ENCODE measurements around the gene ABCC3. TPM values are rescaled to one million over a fixed set of nuclear protein-coding genes. Genes with fewer than 3 reads are reported as not detected.

Gene ABCC3
- total and polyA plus RNA-seq, 4 donors = 10.3 to 46.4 (median 32.0) TPM

DNA sequence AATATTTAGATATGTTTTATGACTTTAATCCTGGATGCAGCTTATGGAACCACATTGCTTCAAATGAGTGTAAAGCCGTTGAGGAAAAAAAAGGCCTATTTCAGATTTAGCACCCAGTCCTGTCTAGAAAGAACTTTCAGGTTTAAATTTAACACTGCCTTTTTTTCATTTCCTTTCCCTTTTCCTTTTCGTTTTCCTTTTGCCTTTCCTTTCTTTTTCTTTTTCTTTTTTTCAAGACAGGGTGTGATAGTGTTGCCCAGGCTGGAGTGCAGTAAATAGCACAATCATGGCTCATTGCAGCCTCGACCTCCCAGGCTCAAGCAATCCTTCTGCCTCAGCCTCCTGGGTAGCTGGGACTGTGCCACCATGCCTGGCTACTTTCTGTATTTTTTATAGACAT is 100.6 kb downstream of the ABCC3 start:
- no peak for ATAC-seq (ENCODE audit: insufficient read depth, low FRiP score)
- no peak overlapping the region for H3K4me3 ChIP-seq
- no peaks in the 10 kb centered on the region for H3K9me3 ChIP-seq (ENCODE audit: control insufficient read depth in 4 of 4, insufficient read depth in 3 of 4, low read length in 3 of 4)

DNA sequence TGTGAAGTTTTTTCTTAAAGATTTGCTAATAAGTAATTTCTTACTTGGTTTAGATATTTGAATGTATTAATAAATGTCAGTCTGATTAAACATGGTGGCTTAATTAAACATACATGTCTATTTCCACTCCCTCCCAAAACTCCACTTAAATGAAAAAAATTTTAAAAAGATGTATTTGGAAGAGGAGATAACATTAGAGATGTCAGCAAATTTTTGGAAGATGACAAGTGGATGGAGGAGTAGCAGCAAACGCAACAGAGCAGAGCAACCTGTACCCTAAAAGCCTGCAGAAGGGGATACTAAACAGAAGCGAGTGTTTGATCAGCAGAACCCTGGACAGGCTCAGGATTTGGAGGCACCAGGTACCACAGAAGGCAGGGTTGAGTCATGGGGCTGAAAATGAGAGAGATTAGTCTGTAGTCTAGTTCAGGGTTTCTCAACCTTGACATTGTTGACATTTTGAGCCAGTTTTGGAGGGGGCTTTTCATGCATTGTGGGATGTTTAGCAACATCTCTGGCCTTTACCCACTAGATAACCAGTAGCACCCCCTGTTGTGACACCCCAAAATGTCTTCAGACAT is 102.5 kb downstream of the ABCC3 start:
- WGBS, 2 donors = 95 to 100% methylated on average over 2 of the region's 2 CpGs
- peaks cover 0 to 7% (median under 1%) of the 10 kb centered on the region in 5 donors for H3K4me1 ChIP-seq (ENCODE audit: control insufficient read depth in 5 of 5, insufficient read depth in 5 of 5, low read length in 5 of 5)

More for the DNA sequence above, 100.6 kb downstream of the ABCC3 start:
- peaks cover 0 to 13% (median 8%) of the 10 kb centered on the region in 4 donors for H3K36me3 ChIP-seq (ENCODE audit: control insufficient read depth in 4 of 4, insufficient read depth in 4 of 4, low read length in 4 of 4)
- peaks cover 0 to 13% (median 5%) of the 10 kb centered on the region in 5 donors for H3K4me1 ChIP-seq (ENCODE audit: control insufficient read depth in 5 of 5, insufficient read depth in 5 of 5, low read length in 5 of 5)
- WGBS, 2 donors = 83 to 88% methylated on average over 3 of the region's 3 CpGs
- no peak overlapping the region for H3K27ac ChIP-seq (ENCODE audit: low read depth in 1 of 2, low read length in 1 of 2)
- no peaks in the 10 kb centered on the region for H3K27me3 ChIP-seq (ENCODE audit: control insufficient read depth in 3 of 3, insufficient read depth in 3 of 3, low read length in 2 of 3)
- TF ChIP-seq, protein P1, sequence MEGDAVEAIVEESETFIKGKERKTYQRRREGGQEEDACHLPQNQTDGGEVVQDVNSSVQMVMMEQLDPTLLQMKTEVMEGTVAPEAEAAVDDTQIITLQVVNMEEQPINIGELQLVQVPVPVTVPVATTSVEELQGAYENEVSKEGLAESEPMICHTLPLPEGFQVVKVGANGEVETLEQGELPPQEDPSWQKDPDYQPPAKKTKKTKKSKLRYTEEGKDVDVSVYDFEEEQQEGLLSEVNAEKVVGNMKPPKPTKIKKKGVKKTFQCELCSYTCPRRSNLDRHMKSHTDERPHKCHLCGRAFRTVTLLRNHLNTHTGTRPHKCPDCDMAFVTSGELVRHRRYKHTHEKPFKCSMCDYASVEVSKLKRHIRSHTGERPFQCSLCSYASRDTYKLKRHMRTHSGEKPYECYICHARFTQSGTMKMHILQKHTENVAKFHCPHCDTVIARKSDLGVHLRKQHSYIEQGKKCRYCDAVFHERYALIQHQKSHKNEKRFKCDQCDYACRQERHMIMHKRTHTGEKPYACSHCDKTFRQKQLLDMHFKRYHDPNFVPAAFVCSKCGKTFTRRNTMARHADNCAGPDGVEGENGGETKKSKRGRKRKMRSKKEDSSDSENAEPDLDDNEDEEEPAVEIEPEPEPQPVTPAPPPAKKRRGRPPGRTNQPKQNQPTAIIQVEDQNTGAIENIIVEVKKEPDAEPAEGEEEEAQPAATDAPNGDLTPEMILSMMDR (IDR thresholded peaks at IDR 0.05; ENCODE audit: control extremely low read depth, extremely low read depth) = no peak
- no peak overlapping the region for H3K9ac ChIP-seq (ENCODE audit: insufficient read depth in 1 of 2, low read length in 2 of 2)
- no peak for DNase-seq

DNA sequence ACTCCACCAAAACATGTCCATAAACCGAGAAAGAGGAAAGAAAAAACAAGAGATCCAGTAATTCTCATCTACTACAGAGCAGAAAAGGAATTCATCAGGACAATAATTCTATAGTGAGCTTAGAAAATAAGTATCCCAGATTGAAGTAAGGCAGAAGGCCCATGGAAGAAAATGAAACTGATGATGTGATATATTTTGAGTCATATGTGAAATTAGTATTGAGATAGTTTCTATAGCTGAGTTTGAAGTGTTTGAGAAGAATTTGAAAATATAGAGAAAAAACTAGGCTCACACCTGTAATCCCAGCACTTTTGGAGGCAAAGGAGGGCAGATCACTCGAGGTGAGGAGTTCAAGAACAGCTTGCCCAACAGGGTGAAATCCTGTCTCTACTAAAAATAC is 104.4 kb downstream of the ABCC3 start:
- Histone ChIP-seq H3K27ac (ENCODE audit: low read depth in 1 of 2, low read length in 1 of 2) (no peak overlapping the region), H3K36me3 (ENCODE audit: control insufficient read depth in 4 of 4, insufficient read depth in 4 of 4, low read length in 4 of 4) (peaks cover 26 to 43% (median 29%) of the 10 kb centered on the region in 4 donors), H3K4me3 (no peak overlapping the region), H3K9me3 (ENCODE audit: control insufficient read depth in 4 of 4, insufficient read depth in 3 of 4, low read length in 3 of 4) (no peaks in the 10 kb centered on the region), H3K4me1 (ENCODE audit: control insufficient read depth in 5 of 5, insufficient read depth in 5 of 5, low read length in 5 of 5) (peaks cover 0 to 7% (median 0%) of the 10 kb centered on the region in 5 donors), H3K27me3 (ENCODE audit: control insufficient read depth in 3 of 3, insufficient read depth in 3 of 3, low read length in 2 of 3) (no peaks in the 10 kb centered on the region), H3K9ac (ENCODE audit: insufficient read depth in 1 of 2, low read length in 2 of 2) (no peak overlapping the region)
- 50 to 51% methylated on average over 2 of the region's 2 CpGs for WGBS, 2 donors
- TF ChIP-seq, protein P1 (IDR thresholded peaks at IDR 0.05; ENCODE audit: control extremely low read depth, extremely low read depth) = no peak
- DNase-seq (no peak), ATAC-seq (ENCODE audit: insufficient read depth, low FRiP score) (no peak)

More for the DNA sequence above, 102.5 kb downstream of the ABCC3 start:
- H3K27ac ChIP-seq (ENCODE audit: low read depth in 1 of 2, low read length in 1 of 2) = no peak overlapping the region
- no peaks in the 10 kb centered on the region for H3K27me3 ChIP-seq (ENCODE audit: control insufficient read depth in 3 of 3, insufficient read depth in 3 of 3, low read length in 2 of 3)
- H3K4me3 ChIP-seq = no peak overlapping the region
- DNase-seq (no peak), ATAC-seq (ENCODE audit: insufficient read depth, low FRiP score) (no peak)
- no peak overlapping the region for H3K9ac ChIP-seq (ENCODE audit: insufficient read depth in 1 of 2, low read length in 2 of 2)
- peaks cover 18 to 27% (median 21%) of the 10 kb centered on the region in 4 donors for H3K36me3 ChIP-seq (ENCODE audit: control insufficient read depth in 4 of 4, insufficient read depth in 4 of 4, low read length in 4 of 4)
- TF ChIP-seq, protein P1 (IDR thresholded peaks at IDR 0.05; ENCODE audit: control extremely low read depth, extremely low read depth) = no peak
- no peaks in the 10 kb centered on the region for H3K9me3 ChIP-seq (ENCODE audit: control insufficient read depth in 4 of 4, insufficient read depth in 3 of 4, low read length in 3 of 4)

Small RNA genes lying within 50 kb of the gene (small RNA-seq; reads per million reads assigned to genes)
- gene RF00019 (ENCODE audit: low replicate concordance) = not detected

Other genes starting within 250 kb of the ABCC3 start
- 100 to 1,000 TPM in 1 of 2 donors, 10 to 100 TPM in 1; 43.8 to 117 TPM for gene LRRC59, start 237.4 kb upstream of the ABCC3 start, total RNA-seq
- 100 to 1,000 TPM in 1 of 2 donors, 10 to 100 TPM in 1; 46.8 to 112 TPM for gene LRRC59, start 237.4 kb upstream of the ABCC3 start, polyA plus RNA-seq
- 10 to 100 TPM; 77.7 to 79.2 TPM for gene ACSF2, start 208.7 kb upstream of the ABCC3 start, total RNA-seq
- gene ACSF2, start 208.7 kb upstream of the ABCC3 start, polyA plus RNA-seq = 10 to 100 TPM; 23.5 to 64.1 TPM
- gene CHAD, start 166.0 kb upstream of the ABCC3 start, total RNA-seq = under 1 TPM in 1 of 2 donors, not detected in 1; 0.37 TPM
- gene CHAD, start 166.0 kb upstream of the ABCC3 start, polyA plus RNA-seq = under 1 TPM; 0.14 to 0.35 TPM
- 10 to 100 TPM; 31.2 to 43.2 TPM for gene RSAD1, start 156.0 kb upstream of the ABCC3 start, total RNA-seq
- 10 to 100 TPM; 20.1 to 28.5 TPM for gene RSAD1, start 156.0 kb upstream of the ABCC3 start, polyA plus RNA-seq
- 1 to 10 TPM; 4.7 to 6.4 TPM for gene MYCBPAP, start 126.4 kb upstream of the ABCC3 start, total RNA-seq
- under 1 TPM; 0.73 to 0.90 TPM for gene MYCBPAP, start 126.4 kb upstream of the ABCC3 start, polyA plus RNA-seq
- gene EPN3, start 102.1 kb upstream of the ABCC3 start, total RNA-seq = 1 to 10 TPM; 1.3 to 2.6 TPM
- 1 to 10 TPM; 2.5 to 2.6 TPM for gene EPN3, start 102.1 kb upstream of the ABCC3 start, polyA plus RNA-seq
- gene SPATA20, start 87.7 kb upstream of the ABCC3 start, total RNA-seq = 10 to 100 TPM; 32.3 to 37.8 TPM
- 10 to 100 TPM; 10.5 to 25.8 TPM for gene SPATA20, start 87.7 kb upstream of the ABCC3 start, polyA plus RNA-seq
- 1 to 10 TPM in 1 of 2 donors, under 1 TPM in 1; 0.31 to 3.6 TPM for gene CACNA1G, start 74.2 kb upstream of the ABCC3 start, total RNA-seq
- gene CACNA1G, start 74.2 kb upstream of the ABCC3 start, polyA plus RNA-seq = under 1 TPM; 0.14 to 0.18 TPM
- 10 to 100 TPM; 34.4 to 38.9 TPM for gene ANKRD40, start 73.0 kb downstream of the ABCC3 start, total RNA-seq
- gene ANKRD40, start 73.0 kb downstream of the ABCC3 start, polyA plus RNA-seq = 10 to 100 TPM; 14.6 to 15.7 TPM
- gene LUC7L3, start 84.7 kb downstream of the ABCC3 start, total RNA-seq = 100 to 1,000 TPM in 1 of 2 donors, 10 to 100 TPM in 1; 80.4 to 188 TPM
- gene LUC7L3, start 84.7 kb downstream of the ABCC3 start, polyA plus RNA-seq = 10 to 100 TPM; 38.1 to 98.4 TPM
- not detected for gene ANKRD40CL, start 132.6 kb downstream of the ABCC3 start, total RNA-seq
- not detected for gene ANKRD40CL, start 132.6 kb downstream of the ABCC3 start, polyA plus RNA-seq
- under 1 TPM; 0.06 to 0.31 TPM for gene WFIKKN2, start 200.7 kb downstream of the ABCC3 start, total RNA-seq
- under 1 TPM; 0.01 to 0.20 TPM for gene WFIKKN2, start 200.7 kb downstream of the ABCC3 start, polyA plus RNA-seq
- gene TOB1, start 231.5 kb downstream of the ABCC3 start, total RNA-seq = 10 to 100 TPM; 28.4 to 75.5 TPM
- gene TOB1, start 231.5 kb downstream of the ABCC3 start, polyA plus RNA-seq = 10 to 100 TPM; 15.3 to 30.5 TPM

Data from lung (tissue), 13 donors.